ENCODE data around the gene DDAH1.

GRCh38 chr1:85318217-85318616 lies 146.7 kb downstream of the DDAH1 start:
- no peak for TF ChIP-seq CTCF (IDR thresholded peaks at IDR 0.05)
- TF ChIP-seq POLR2A (IDR thresholded peaks at IDR 0.05) = no peak

All from vagina (tissue), 2 donors.